T1000 (cell line): ENCODE data around the gene UNC5C.

ENCODE experiments used
- DNase-seq: peaks from one replicate; lab custom pipeline; 2025; ENCODE audit warnings: mixed read lengths; lab: John Stamatoyannopoulos, UW

Gene UNC5C

DNA sequence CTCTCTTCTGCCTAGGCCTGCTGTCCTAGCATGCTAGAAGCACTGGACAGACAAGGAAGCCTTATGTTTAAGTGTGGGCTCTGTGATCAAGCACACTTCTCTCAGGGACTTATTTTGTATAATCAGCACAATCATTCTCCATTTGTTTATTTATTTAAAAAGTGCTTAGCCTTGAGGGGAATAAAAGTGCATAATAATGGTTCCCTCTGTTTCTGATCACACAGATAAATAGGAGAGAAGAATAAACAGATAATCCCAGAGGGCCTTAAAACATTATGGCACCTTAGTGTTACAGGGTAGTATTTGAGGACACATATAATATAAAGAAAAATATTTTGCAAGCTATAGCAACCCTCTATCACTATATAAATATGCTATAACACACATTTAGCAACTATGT, 146.5 kb downstream of the UNC5C start:
- DNase-seq: no peak

DNA sequence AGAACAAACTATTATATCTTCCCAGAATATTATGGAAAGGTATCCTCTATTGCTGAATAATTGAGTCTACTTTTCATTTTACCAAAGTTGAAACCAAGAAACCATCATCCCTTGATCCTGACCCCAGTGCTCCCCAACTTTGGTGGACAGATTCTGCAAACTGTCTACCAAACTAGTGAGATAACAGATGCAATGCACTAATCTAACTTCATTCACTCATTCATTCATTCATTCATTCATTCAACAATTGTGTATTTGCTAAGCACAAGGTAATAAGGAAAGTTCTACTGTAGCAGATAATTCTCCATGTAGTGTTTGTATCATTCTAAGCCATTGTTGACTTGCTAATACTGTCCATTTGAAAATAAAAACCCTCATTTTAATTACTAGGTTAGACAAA, 150.6 kb downstream of the UNC5C start:
- DNase-seq: no peak

DNA sequence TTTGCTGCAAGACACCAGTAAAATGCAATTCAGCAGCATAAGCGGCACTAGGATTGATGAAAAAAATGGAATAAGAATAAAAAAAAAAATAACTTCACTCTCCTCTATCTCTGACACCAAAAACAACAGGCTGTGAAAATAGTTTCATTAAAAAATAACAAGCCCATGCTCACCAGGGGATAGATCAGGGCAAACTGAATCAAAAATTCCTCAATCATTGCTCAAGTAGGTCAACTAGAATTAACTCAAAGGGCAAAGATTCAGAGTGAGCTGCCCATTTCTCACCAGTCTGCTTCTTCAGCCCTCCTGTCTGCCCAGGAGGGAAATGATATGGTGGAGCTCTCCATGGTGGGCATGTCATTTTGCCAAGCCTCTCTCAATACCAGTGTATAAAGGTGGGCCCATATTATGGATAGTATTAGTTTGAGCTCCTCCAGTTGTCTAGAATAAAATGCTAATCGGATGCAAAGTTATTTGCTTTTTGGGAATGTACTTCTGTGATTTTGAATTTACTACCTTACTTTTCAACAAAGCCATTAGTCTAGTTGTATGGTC, 153.9 kb downstream of the UNC5C start:
- no peak for DNase-seq

DNA sequence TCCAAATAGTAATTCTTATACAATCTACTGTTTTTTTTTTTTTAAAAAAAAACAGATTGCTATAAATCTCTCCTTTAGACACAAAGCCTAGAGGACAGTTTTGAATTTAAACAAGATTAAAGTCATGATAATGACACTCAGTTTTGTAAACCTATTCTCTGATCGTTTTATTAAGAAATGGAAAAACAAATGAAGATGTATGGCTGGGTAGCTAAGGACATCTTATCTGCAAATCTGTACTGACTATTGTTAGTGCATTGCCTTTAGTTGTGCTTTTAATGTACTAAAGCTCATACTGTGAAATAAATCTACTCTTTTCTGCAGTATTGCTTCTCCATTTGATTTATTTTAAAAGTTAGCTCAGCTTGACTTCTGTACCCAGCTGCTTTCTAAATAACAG, 155.0 kb downstream of the UNC5C start:
- DNase-seq: no peak

DNA sequence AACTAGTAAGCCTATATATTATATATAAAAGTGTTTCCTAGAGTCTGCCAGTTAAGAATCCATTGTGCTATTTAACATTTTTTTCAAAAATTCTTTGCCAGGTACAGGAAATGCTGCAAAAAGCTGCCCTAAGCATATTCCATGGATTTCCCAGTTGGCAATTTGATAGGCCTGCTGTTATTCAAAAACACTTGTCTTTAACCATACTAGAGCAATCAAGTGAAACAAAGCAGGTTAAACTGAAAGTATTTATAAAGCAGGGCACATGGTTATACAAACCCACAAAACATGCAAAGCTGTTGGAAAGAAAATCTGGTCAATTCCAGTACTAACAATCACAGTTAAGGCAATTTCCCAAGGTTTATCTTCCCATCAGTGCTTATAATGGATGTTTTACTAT, 159.9 kb downstream of the UNC5C start:
- DNase-seq: no peak

DNA sequence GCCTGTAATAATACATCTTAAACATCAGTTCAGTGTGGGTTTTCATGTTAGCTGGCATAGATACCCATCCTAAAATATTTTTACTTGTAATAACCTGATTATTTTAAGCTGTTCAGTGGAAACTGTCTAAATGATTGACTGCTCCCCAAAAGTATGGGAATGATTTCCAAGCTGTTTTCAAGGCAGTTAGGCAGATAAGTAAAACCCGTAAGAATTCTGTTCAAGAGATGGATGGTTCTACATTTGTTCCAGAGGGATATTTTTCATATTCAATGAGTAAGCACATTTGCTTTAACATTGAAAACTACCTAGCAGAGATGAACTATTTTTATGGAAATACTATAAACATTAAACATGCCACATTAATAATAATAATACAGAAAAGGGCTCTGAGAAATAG, 161.1 kb downstream of the UNC5C start:
- no peak for DNase-seq

DNA sequence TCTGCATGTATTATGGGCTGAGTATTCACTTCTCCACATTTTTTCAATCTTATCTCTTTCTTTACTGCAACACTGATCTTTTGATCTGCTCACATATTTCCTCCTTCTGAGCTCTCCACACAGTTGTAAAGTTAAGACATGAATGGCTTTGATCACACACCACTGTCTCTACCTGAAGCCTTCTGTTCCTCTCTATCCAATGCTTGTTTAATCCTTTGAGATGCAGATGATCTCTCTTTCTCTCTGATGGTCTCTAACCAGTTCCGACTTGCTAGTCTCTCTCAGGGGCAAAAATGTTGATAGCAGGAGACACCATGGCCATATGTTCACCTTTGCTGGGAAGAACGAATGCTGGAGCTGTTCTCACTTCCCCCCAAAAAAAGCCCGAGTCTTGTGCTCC, 162.4 kb downstream of the UNC5C start:
- DNase-seq: no peak

DNA sequence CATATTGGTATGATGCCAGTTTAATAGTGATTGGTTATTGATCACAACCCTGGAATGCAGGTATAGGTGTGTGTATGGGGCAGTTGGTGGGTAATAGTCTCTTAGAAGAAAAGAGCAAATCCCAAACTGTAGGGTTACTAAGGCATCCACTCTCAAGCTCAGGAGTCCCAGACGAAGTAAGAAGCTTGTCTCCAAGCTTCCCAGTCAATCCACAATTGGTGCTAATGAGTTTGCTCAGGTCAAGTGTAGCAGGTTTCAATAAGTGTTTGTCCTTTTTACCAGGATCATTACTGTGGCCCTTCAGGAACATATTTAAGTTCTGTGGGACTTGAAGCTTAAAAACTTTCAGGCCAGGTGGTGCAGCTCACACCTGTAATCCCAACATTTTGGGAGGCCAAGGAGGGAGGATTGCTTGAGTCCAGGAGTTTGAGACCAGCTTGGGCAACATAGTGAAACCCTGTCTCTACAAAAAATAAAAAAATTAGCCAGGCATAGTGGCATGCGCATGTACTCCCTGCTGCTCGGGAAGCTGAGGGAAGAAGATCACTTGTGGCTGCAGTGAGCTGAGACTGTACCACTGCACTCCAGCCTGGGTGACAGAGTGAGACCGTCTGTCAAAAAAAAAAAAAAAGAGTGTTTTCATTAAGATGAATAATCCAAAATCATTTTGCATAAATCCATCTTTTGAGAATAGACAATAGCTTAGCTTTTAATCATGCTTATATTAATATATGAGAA, 166.8 kb downstream of the UNC5C start:
- no peak for DNase-seq

DNA sequence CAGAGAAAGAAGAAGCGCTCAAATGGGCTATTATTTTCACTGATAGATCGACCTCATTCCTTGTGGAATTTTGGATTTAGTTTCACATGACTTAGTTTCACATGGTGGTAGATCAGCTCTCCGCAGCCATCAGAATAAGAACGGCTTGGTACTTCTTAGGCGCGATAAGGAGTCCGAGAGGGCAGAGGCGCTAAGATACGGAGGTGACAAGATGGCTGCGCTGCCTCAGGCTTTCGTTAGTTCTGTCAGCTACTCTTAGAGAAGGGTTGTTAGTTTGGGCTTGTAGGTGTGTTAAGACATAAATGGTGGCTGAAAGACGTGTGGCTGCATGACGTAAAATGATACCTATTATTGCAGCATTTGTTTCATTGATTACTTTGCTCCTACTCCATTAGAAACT, 169.1 kb downstream of the UNC5C start:
- no peak for DNase-seq

DNA sequence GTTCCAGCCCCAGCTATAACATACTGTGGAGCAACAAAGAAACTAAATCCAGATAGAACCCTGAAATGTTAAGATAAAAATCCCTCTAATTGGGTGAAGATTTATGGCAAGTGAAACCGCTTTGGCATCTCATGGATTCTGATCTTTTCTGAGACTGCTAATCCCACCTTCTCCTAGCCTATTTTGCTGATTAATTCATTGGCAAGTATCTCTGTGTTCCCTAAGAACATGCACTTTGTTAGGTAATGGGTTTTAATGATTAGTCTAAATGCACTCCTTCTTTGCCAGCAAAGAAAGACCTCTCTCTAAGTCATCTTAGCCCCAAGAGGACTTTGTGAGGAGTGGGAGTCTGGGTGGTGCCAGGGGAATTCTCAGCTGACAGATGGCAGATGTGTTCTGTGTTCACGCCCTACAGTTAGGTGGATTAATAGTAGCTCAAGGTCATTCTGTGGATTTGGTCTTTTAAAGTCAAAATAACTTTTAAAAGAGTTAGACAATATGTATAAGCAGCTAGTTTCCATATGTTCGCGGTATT, 171.3 kb downstream of the UNC5C start:
- DNase-seq: no peak

DNA sequence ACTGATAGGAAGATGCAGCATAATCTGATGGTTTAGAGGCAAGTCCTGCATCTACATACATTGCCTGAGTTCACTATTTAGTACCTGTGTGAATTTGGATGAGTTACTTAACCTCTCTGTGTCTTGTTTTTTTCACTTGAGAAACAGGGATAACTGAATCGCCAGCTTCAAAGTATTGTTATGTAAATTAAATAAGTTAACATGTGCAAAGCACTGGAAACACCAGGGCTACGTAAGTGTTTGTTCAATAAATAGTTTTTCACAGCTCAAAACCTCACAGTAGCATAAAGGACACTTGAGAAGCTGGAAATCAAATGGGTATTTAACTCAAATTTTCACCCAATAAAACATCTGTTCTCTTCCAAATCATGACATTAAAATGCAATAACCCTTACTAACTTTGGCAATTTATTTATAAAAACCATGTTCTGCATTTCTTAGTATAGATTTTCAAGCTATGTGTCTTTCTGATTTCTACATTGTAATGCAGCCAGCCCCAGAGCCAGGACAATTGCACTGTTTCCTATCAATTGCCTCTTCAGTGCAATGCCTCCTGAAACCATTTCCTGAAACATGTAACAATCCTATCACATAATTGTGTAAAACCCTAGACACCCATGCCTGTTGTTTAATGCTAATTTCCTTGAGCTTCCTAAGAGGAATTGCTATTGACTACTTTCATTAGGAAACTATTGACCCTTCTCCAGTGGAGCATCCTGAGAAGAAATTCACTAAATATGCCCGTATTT, 177.1 kb downstream of the UNC5C start:
- no peak for DNase-seq

DNA sequence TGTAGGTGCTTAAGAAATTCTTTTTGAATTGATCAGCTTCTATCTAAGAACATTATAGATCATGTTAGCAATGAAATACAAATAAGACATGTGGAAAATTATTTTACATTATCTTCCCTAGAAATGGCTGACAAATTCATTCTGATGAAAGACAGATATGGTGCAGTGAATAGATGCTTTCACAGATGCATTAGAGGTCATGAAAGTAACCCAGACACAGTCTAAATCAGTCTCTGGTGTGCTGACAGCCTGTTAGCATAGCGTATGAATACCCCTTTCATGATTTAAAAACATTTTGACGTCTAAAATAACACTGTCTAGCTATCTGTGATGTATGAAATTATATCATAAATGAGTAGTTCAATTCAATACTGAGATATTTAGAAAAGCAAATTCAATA, 180.9 kb downstream of the UNC5C start:
- DNase-seq: no peak

DNA sequence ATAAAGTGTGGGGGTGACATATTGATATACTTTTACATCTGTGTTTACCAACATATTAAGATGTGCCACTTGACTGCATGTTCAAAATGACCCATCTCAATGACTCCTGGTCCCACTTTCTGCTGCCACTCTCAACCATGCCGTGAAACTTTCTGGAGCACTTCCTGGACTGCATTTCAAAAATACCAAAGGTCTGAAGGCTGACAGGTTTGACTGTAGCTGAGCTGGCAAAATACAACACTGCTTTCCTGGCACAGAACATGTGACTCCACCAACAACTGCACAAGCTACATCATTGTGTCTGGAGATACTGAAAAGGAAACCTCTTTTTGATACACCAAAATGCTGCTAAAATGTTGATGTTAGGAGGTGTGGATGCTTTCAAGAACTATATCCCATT, 184.8 kb downstream of the UNC5C start:
- no peak for DNase-seq

DNA sequence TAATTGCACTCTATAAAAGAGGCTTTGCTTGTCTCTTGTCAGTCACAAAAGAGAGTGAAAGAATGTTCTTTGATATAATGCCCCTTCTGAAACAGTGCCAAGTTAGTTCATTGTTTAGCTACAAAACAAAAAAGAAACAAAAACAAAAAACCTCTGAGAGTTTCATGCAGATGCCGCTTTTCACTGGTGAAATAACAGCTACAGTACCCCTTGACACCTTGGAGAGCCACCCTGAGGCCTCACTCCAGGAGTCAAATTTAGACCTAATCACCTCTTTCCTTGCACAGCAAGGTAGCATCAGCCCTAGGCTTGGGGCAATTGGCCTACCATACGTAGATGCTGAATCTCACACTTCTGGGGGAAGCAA, 185.2 kb downstream of the UNC5C start:
- DNase-seq: no peak

DNA sequence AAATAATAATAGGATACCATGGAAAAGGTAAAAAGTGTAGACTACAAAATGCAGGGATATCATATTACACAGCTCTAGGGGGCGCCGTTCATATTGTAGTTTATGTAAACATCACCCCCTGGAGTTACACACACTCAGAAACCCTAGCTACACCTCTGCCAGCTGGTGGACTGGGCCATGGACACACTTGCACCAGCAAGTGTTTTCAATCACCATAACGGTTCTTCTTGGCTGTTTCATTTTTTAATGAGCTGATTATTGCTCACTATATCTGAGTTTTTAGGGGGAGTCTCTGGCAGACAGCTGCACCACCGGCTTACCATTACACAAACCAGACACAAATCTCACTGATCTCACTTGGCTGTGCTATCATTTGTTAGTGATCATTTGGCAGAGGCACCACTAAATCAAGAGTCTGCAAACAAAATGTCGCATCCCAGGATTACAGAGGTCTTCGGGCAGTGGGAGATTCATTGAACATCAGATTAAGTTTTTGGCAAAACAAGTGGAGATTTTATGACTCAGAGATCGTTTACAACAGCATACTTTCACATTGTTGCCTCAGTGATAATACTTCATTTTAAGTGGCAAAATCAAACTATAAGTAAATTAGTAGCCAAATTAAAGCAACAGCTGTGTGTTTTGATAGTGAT, 185.7 kb downstream of the UNC5C start:
- DNase-seq: no peak

DNA sequence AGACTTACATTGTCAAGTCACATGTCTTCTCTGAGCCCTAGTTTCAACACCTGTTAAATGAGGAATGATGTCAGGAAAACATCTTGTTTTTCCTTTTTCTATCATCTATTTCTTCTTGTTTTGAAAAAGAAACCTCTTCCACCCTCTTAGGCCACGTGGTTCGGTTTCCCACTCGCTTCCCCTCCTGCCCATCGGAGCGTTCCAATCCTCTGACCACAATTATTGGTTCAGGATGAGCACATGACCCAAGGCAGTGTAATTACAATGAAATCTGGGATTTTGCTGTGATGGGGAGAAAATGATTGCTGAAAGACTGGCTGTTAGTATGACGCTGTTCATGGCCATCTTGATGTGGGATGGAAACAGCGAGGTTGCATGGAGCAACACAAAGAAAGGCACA, 186.7 kb downstream of the UNC5C start:
- DNase-seq: no peak

DNA sequence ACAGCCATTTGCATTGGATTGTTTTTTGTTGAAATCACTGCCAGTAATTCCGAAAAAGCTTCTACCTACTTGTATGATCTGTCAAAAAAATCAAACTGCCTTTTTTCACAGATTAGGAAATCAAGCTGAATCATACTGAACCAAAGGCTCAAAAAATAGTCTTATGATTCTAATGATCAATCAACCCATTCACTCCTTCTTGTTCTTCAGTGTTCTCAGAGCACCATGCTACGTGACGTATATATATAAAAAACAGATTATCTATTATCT, 187.1 kb downstream of the UNC5C start:
- DNase-seq: no peak

DNA sequence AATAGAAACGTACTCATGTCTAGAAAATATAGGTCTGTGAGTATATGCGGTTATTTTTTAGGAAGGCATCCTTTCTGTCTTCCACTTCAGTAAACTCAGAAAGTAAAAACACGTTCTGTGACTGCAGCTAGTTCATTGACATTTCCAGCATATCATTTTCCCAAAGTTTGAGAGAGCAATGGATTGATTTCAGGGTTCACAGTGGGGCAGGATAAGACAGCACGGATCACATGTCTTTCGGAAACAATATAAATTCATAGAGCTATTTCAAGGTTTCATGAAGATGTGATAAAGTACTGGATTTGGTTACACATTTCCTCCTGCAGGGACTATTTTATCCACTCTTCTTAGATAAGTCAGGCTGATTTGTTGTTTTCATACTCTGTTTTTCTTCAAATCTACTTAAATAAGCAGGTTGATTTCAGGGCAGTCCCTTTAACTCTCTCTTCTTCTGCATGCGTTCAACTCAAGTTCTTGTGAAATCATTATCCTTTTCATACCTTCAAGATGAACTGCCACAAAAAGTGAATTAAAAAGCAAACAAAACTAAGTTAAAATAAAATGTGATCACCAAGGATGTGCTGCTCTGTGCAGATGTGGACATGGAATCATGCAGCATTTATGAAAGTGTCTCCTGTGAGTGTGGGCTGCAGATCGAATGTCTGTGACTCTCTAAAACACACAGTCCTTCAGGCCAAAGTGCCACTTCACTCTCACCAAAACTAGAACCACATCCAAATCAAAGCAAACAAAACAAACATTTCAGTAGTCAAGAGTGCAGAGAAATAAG, 187.7 kb downstream of the UNC5C start:
- no peak for DNase-seq

DNA sequence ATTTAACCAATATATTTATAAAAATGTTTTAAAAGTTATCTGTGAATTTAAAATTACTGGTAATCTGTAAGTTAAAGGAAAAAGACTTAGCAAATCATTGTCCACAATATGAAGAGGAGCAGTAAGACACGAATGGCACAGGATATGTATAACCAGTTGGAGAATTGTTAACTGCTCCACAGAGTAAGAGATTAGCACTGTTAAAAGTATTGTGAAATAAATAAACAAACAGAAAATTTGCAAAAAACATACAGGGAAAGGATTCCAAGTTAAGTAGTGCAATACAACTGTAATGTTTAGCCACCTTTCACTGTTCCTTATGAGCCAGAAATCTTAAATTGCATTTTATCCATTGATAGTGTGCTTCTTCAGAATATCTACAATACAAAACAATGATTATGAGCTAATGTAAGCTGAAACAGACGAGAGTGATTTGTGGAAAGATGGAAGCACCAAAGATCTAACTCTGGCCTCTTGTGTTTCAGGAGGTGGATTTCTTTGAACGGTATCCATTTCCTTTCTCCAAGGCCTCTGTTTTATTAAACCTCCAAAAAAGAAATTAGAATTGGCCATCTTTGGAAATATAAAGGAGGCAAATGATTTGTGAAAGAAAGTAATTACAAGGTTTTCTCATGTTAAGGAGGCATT, 188.4 kb downstream of the UNC5C start:
- DNase-seq: no peak

DNA sequence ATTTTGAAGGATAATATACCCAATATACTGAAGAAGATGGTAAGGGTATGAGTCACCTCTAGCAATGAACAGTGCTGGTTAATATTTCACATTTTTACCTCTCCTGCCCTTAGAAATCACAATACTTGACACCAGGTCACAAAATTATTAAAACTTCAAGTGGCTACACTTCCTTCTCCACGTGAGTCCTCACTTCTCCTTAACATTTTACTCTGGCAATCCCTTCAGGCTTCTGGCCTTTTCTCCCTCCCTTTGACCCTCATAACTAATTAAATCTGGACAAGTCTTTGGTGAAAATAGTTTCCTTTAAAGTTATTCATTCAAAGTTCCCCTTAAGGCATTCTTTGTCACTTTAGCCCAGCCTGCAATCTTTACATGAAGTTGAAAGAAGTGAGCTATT, 190.4 kb downstream of the UNC5C start:
- no peak for DNase-seq

DNA sequence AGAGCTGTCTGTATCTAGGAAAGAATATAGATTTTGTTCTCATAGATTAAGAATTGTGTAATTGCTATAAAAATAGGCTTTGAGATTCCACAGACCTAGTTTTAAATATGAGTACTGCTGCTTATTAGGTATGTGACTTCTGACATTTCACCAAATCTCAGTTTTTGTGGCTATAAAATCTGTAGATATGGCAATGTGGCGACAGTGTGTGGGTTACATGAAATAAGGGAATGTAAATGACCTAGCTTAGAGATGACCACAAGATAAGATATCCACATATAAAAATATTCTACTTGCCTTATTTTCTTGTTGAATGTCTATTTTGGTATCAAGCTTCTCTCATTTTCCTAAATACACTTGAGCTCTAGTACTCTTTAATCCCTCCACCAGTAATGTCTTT, 193.8 kb downstream of the UNC5C start:
- DNase-seq: no peak

DNA sequence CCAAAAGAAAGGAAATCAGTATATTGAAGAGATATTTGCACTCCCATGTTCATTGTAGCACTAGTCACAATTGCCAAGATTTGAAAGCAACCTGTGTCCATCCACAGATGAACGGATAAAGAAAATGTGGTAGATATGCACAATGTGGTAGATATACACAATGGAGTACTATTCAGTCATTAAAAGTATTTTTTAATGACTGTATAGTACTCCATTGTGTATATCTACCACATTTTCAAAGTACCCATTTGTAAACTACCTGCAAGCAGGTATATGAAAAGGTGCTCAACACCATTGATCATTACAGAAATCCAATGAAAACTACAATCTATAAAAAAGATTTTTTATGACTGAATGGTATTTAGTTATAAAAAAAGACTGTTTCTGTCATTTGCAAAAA, 200.4 kb downstream of the UNC5C start:
- DNase-seq: no peak
